ENCODE results near the gene ST6GALNAC3.

The ST6GALNAC3 gene

DNA sequence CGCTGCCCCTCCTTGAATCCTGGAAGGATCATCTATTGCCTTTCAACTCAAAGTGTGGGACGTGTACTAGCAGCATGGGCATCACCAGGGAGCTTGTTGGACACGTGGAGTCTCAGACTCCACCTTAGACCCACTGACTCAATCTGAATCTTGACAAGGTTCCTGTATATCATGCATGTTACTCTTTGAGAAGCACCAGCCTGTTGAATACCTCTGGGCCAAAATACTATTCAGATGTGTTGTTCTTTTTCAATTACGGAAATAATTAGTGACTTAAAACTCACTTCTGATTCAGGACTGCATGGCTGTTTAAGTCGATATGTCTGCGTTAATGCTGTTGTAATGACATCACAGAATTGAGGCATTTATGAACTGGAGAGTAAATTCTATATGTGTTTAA lies 70.8 kb downstream of the ST6GALNAC3 start:
- DNase-seq: no peak

DNA sequence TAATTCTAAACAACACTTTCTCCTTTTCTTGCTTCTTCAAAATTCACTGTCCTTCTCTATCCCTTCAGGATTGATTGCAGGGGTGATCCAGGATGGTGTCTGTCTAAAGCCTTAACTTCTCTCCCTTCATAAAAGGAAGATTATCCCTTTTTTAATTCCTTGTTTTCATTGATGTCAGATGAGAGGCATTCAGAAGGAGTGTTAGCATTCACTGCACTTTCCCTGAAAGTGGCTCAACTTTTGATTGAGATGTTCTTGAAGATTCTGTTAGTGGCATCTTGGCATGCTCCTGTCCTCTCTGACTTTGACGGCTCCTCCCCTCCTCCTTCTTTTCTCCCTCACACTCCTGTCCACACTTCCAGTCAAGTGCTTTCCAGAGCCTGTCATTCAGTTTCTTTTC lies 71.6 kb downstream of the ST6GALNAC3 start:
- no peak for DNase-seq

DNA sequence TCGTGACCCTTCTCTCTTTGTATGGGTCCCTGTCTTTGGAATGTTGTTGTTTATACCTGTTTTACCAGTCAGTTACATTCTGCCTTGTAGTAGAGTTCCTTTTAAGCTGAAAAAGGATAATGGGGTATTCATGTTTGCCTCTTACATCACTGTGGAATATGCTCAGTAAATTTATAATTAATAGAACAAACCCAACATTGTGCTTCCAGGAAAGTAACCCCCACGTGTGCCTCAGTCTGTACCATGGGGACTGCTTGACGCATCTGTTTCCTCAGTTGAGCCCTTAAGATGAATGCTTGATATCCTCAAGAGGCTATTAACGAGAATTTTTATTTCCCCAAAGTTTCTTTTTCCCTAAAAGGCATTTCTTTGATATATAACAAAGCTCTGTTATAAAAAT lies 73.4 kb downstream of the ST6GALNAC3 start:
- DNase-seq: no peak

DNA sequence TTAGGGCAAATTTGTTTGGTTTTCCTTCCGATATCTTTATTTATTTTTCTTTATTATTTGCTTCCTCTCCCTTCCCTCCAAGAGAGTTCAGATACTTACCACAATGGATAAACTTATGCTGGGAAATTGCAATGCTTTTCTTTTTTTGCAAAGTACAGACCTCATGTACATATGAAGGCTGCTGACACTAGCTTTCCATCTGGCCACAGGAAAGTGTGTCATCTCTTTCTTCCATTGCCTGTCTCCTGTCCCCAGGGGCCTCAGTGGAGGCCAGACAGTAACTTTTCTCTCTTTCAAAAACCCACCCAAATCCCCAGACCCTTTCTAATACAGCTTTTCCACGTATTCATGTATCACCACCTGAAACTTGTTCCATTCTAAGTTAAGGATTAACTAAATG lies 73.9 kb downstream of the ST6GALNAC3 start:
- DNase-seq: no peak

DNA sequence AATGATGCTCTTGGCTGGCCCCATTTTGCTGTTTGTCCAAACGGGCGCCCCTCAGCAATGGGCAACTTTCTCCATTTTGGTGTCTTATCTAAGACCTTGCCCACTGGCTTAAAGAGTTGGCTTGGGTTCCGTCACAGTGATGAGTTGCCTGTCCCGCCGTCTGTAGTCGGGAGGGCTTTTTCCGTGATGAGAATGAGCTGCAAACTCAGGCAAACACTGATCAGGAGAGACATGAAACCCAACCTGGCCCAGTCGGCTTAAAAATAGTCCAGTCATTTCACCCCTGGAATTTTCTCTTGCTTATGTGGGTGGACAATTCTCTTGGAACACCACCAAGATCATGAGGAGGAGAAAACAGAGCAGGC lies 79.3 kb downstream of the ST6GALNAC3 start:
- no peak for DNase-seq

DNA sequence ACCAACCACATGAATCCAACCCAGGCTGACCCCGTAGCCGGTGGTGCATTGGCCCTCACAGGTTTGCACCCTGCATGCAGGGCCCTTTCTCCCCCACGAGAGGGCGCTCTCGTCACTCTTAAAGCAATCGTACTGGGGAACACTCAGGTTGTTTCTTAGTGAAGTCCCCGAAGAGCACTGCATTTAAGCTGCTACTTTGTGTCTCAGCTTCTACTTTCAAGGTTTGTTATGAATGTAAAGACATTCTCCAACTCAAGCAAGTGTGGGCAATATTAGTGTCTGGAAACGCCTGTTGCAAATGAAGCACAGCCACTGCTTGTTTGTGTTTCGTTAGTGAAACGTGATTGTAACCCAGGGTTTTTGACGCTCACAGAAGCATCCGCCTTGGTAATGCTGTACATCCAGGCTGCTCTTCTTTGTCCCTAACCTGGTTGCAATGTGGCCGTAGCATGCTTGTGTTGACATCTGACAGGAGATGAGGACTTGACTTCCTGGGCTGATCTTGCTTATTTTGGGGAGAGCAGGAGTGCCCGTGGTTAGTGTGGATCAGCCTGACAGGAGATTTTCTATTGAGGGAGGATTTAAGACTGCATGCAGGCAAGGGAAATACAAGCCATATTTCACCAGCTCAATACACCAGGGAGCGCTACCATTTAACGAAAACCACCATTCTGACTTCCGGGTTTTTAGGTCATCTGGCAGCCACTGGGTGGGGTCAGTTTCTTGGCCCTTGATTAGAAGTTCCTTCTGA lies 79.8 kb downstream of the ST6GALNAC3 start:
- no peak for DNase-seq

DNA sequence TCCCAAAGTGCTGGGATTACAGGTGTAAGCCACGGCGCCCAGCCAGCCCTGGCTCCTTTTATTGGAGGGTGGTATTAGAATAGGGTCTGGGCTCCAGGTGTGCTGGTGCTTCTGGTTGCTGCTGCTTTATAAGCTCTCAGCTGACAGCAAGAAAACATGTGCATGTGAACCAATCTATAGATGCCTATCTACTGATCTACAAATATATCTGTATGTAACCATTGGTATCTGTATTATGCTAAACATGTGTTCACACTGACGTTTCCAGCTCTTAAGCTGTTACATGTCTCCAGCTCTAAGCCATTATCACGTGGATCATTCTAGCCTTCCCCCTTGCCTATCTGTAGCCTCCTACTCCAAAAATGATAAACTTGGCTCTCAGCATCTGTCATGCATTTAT lies 82.4 kb downstream of the ST6GALNAC3 start:
- DNase-seq: no peak

DNA sequence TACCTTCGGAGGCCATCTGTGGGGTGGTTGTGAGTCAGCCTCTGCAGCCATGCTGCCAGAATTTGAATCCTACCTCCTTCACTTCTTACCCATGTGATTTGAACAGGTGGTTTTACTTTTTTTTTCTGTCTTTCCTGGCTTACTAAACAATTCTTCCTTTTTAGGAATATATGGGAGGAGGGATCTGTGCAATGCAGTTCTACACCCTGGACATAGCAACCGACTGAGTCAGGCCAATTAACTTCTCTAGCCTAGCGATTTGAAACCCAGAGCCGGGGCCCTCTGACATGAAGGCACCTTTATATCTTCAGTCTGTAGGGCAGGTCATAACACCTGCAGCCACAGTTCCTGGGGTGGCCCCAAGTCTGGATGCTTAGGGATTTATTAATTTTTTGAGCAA lies 83.6 kb downstream of the ST6GALNAC3 start:
- DNase-seq: no peak

DNA sequence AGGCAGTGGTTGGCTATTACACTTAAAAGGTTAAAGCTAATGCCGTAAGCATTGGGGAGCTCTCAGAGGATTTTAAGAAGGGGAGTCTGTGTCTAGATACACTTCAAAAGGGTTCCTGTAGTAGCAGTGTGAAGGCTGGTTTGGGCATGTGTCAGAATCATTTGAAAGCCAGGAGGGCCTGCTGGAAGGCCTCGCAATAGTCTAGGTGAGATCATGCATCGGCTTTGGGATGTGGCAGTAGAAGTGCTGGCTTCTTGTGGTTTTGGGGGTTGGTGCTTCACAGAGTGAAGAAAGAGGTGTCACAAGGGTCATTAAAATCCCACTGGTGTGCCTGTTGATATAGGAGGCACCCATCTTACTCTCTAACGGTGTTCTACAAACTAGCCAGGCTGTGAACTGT lies 85.7 kb downstream of the ST6GALNAC3 start:
- DNase-seq: no peak

DNA sequence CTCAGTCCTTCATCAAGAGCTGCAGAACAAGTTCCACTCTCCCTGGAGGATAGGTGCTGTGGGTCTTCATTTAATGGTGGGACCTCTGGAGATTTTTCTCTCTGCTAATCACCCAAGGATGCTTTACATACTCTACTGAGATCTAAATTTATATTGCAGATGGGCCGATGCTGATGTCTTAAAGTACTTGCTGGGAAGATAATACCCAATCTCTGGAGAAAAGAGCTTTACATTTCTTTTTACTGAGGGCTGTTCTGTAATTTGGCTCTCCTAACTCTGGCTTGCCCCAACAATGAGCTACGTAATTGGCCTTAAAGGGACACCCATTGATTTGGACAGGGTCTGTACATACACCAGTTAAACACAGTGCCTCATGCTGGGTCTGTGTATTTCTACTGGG lies 86.9 kb downstream of the ST6GALNAC3 start:
- DNase-seq: no peak

DNA sequence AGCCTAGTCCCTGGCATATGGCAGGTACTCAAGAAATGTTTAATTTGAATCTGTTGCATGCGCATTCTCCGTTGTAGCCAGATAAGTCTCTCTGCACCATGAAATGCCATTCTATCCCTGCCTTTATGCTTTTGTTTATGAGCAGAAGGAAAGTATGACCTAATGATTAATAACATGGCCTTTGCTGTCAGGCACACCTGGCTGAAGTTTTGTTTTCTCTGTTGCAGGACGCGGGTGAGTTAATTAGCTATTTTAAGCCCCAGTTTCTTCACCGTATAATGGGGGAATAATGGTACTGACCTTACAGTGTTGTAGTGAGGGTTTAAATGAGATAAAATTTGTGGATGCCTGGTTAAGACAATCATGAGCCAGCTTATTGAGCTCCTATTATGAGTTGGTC lies 87.7 kb downstream of the ST6GALNAC3 start:
- no peak for DNase-seq

DNA sequence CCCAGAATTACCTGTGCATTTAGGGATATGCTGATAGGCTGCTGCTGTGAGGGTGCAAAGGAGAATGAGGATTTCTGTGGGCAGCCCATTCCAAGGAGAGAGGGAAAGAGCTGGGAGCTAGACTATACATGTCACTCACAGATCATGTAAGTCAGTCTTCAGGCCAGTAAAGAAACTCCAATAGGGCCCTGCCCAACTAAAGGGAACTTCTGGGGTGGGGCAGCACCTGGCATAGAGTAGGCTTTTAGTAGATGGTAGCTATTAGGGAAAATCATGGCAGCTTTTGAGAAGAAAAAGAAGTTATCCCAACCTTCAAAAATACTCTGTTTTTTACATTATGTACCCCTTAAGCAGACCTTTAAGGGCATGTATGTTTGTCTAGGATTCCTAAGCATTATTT lies 89.6 kb downstream of the ST6GALNAC3 start:
- no peak for DNase-seq

DNA sequence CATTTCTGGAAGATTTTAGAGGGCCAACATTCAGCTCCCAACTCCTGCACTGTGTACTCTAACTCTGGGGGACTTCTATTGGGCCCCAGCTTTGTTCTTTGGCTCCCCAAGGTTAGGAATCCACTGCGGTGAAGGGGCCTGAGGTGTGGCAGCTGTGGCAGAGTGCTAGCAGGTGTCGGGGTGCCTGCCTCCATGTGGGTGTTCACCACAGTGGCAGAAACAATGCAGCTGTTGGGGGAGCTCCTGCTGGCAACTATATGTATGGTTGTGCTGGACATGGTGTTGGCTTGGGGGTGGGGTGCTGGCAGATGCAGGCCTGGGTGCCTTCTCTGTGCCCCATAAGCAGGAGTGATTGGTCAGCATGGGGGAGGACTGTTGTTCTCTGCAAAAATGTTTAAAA lies 95.5 kb downstream of the ST6GALNAC3 start:
- DNase-seq: no peak

DNA sequence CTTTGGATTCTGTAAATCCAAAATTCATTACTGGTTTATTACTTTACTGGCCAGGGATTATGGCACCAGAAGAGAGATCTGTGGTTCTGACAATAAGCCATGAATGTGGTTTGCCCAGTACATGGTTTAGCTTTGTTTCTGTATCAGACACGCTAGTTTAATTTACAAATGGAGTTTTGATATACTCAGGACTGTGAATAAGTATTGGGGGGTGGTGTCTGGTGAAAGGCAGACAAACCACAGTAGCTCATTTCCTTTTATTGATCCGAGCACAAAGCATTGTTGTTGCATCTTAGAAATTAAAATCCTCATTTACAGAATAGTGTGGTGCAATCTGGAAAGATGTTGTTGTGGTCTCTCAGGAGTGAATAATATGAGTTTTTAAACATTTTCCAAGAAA lies 96.0 kb downstream of the ST6GALNAC3 start:
- DNase-seq: no peak

DNA sequence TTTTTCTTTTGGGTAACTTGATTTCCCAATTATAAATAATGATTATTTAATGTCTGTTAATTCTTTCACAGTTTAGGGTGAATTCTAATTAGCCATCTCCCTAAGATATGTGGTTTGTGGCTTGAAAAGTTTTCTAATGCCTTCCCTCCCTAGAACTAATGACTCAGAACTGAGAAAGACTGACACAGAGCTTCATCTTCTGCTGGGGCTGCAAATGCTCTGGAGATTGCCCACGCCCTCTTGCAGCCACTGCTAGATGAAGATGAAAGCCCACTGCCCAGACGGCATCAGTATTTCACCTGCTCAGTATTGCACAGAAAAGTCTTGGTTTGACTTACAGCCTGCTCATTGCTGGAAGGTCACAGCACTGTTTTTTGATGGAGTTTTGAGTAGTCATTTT lies 101.5 kb downstream of the ST6GALNAC3 start:
- DNase-seq: no peak

DNA sequence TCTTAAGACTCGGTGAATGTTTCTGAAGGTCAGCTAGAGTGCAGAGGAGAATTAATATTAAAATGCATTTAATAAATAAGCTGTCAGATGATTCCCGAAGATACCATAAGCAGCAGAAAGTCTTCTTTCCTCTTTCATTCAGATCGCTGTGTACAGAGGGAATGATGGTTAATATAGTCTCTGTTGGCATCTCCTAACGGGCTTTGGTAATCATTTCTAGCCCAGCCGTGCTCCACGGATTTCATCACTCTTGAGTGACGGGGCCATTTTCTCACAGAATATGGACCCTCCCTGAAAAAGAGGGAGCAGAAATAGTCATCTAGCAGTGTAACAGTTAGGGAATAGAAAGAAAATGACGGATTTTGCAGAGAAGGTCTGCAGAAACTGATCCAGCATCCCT lies 103.1 kb downstream of the ST6GALNAC3 start:
- no peak for DNase-seq

DNA sequence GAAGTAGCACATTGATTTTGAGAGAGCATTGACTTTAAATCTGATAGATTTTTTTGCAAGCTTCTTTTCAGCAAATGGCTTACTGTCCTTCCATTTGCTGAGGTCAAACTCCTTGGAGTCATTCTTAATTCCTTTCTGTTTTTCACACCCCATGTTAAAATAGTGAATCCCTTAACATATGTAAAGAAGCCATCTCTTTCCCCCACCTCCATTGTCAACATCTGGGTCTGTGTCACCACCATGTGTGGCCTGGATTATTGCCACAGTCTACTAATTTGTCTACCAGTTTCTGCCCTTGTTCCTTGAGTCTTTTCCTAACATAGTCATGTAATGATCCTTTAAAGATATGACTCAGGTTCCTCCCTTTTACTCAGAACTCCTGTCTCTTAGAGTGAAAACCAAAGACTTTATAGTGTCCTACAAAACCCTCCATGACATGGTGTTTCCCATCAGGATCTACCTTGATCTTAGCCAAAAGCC lies 104.7 kb downstream of the ST6GALNAC3 start:
- DNase-seq: no peak

DNA sequence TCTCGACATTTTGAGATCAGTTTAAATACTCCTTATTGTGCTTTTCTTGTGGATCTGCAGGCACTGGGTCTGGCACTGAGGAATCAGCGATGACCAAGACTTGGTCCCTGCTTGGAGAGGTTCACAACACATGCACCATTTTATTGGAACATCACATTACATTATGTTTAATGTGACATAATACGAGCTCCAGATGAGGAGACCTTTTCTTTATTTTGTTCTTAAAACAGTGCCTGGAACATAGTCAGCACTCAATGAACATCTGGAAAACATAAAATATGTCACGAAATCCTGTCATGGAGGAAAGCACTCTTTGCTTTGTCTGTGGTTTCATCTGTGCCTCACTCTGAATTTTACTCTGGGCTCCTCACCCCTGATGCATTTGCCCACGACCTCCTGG lies 110.7 kb downstream of the ST6GALNAC3 start:
- DNase-seq: no peak

DNA sequence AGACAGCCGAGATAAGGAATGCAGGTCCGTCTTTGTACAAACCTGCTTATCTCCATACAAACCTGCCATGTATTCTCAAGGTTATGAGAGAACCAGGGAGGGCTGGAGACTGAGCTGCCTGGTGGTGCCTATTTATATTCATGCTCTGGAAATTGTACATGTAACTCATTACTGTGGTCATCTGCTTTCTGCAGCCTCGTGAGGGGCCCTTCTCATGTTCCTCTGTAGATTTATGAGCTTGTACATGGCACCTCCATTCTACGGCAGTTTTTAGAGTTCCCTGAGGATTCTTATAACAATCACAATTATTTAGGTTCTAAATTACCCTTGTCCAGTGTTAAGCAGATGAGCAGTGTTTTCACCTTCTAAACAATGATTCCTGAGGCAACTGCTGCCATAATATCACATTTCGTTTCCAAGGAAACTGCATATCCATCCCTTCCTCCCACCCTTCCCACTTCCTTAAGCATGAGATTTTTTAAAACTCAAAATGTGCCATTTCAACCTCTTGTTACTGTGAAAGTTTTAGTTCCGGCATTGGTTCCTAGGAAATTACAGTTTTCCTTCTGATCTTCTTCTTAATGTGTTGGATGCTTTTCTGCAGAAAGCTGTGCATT lies 112.1 kb downstream of the ST6GALNAC3 start:
- no peak for DNase-seq

DNA sequence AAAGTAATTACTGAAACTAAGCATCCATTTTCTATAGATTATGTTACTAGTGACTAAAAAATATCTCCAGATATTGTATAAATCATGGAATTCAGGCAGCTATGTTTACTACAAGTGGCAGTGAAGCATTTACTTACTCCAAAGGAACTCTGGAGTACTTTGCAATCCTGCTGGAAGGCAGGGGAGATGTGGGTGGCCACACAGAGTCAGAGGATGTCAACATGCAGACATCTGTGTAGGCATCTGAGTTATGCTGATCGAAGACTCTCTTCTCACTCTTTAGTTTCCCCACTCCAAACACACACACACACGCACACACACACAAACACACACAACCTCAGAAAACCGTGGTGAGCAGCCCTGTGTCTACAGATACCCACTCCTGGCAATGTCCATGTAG lies 112.9 kb downstream of the ST6GALNAC3 start:
- DNase-seq: no peak

DNA sequence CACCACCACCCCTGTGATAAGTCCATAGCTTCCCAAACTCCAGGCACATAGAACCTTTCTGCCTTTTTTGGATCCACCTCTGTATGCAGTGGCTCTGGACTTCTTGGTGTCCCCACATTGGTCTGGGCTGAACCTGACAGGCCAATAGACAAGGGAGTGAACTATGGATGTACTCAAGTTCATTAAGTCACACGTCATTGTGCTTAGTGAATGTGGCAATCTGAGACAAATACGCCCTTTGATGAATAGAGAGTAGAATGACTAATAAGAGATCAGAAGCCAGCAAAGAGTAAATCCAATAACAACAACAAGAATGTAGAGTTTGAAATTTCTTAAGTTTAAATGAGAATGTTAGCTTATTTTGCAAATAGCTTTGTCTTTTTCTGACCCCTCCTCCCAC lies 114.8 kb downstream of the ST6GALNAC3 start:
- no peak for DNase-seq

DNA sequence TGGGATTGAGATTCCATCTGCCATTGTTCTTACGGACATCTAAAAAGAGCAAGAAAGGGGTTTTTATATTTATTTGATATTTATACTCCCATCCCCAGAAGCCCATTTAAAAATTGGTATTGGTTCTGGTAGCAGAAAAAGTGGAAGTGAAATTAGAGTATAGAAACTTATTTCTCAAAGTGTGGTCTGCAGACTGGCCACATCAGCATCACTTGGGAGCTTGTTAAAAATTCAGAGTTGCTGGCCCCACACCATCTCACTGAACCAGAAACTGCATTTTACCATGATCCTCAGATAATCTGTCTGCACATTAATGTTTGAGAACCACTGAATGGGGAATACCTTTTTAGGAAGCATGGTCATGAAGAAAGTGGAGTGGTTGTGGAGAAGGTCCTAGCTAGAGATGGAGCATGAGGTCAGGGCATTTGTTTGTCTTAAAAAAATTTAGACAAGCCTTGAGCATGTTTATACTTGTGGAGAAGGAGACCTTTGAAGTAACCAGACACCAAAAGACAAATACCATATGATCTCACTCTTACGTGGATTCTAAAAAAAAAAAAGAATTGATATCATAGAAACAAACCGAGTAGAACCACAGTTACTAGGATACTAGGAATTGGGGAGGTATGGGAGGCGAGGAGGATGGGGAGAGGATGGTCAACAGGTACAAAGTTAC lies 116.3 kb downstream of the ST6GALNAC3 start:
- no peak for DNase-seq

DNA sequence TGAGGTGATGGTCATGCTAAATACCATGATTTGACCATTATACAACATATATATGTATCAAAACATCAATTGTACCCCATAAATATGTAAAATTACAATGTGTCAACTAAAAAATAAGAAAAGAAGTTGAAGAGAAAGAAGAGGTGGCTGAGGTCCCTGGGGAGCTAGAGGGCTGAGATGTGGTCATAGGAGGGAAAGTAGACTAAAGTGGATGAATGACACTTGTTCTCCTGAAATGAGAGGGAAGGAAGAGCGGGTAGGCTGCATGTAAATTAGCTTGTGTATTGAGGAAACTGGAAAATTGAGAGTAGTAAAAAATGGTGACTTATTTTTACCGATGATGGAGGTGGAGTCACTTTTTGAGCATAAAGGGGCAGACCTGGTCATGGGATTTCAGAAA lies 117.0 kb downstream of the ST6GALNAC3 start:
- DNase-seq: no peak

DNA sequence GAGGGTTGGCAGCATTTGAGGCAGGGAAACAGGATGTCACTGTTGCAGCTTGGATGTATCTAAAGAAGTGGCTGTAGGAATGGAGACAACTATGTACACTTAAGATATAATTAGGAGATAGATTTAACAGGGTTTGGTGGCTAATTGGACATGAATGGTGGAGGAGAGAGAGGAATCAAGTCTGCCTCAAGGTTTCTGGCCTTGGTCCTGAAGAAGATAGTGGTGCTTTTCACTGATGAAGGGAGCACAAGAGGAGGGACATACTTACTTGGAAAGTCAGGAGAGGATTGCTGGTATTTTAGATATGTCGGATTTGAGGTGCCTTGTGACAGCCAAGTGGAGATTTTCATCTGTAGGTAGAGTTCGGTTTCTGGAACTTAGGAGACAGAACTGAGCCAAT lies 123.9 kb downstream of the ST6GALNAC3 start:
- no peak for DNase-seq
